Esophagus muscularis mucosa (tissue), 3 donors: ENCODE results near the gene GNL1.

Experiments
- EP300 ChIP-seq: sonication (generic); formaldehyde crosslinking; IDR thresholded peaks from one replicate; pipeline ENCODE4 v1.6.1; 2017; ENCODE audit warnings: antibody characterized with exemption
- TF ChIP-seq, protein P1 (sequence below), 3 experiments: fragments of 200-600 bp in 2 of 3; fragments of 450-650 bp in 1 of 3; sonication (generic) in 2 of 3; IDR thresholded peaks; one replicate each; pipeline ENCODE4 v1.5.1; 2017 to 2019; ENCODE audit warnings: antibody characterized with exemption in 3 of 3, mild to moderate bottlenecking in 2 of 3, moderate library complexity in 1 of 3

DNA sequence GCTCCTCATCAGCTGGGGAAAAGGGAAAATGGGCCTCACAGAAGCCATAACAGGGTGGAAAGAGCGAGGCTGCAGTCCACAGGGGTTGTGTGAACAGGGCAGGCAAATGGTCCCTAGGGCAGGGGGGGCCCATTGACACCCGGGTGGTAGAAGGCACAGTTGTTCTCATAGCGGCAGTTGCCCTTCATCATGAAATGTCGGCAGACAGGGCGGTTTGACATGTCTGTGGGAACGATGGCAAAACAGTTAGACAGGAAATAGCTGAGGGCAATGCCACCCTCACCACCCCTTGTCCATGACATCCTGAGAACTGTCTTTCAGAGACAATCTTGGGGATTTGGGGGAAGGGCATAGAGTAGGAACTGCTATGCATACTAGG lies 45.1 kb upstream of the GNL1 start:
- TF ChIP-seq, protein P1, sequence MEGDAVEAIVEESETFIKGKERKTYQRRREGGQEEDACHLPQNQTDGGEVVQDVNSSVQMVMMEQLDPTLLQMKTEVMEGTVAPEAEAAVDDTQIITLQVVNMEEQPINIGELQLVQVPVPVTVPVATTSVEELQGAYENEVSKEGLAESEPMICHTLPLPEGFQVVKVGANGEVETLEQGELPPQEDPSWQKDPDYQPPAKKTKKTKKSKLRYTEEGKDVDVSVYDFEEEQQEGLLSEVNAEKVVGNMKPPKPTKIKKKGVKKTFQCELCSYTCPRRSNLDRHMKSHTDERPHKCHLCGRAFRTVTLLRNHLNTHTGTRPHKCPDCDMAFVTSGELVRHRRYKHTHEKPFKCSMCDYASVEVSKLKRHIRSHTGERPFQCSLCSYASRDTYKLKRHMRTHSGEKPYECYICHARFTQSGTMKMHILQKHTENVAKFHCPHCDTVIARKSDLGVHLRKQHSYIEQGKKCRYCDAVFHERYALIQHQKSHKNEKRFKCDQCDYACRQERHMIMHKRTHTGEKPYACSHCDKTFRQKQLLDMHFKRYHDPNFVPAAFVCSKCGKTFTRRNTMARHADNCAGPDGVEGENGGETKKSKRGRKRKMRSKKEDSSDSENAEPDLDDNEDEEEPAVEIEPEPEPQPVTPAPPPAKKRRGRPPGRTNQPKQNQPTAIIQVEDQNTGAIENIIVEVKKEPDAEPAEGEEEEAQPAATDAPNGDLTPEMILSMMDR (IDR thresholded peaks at IDR 0.05) = no peak
- no peak for TF ChIP-seq EP300
